Tongue (tissue), 2 donors: Measurements from ENCODE around the gene MAEA. TPM values are rescaled to one million over a fixed set of nuclear protein-coding genes. Genes with fewer than 3 reads are reported as not detected.

ENCODE experiments used
- DNase-seq: peaks from one replicate; pipeline ENCODE4 v3.0.0-alpha.2; 2015
- total RNA-seq: library from RNA; depleted of rRNA; stranded (reverse); fragments of >200 nt; gene quantifications from one replicate; pipeline ENCODE4 v1.2.3, GENCODE V29; 2014

MAEA gene
- total RNA-seq, 1 donor from 2014 or later = 52.5 TPM

GRCh38 chr4:1380368-1381151 lies 90.9 kb downstream of the MAEA start:
- DNase-seq = no peak

- DNase-seq = no peak
These were observed 91.5 kb downstream of the MAEA start for GRCh38 chr4:1381181-1381621.

GRCh38 chr4:1381944-1382541 lies 92.4 kb downstream of the MAEA start:
- DNase-seq = no peak

GRCh38 chr4:1382776-1383727 lies 93.4 kb downstream of the MAEA start:
- DNase-seq = no peak

GRCh38 chr4:1383728-1384591 lies 94.3 kb downstream of the MAEA start:
- no peak for DNase-seq

GRCh38 chr4:1384675-1385372 lies 95.1 kb downstream of the MAEA start:
- DNase-seq = no peak

- no peak for DNase-seq
These were observed 96.0 kb downstream of the MAEA start for GRCh38 chr4:1385373-1386340.

Other genes starting within 250 kb of the MAEA start
- 4.0 TPM for gene RNF212, start 176.3 kb upstream of the MAEA start, total RNA-seq
- gene SPON2, start 117.3 kb upstream of the MAEA start, total RNA-seq = 517 TPM
- 193 TPM for gene CTBP1, start 40.8 kb upstream of the MAEA start, total RNA-seq
- 8.5 TPM for gene UVSSA, start 57.3 kb downstream of the MAEA start, total RNA-seq
- not detected for gene NKX1-1, start 116.6 kb downstream of the MAEA start, total RNA-seq